GM12878 (cell line): ENCODE results near the gene KIF21B. TPM values are rescaled to one million over a fixed set of nuclear protein-coding genes. Genes with fewer than 3 reads are reported as not detected.

Experiments
- ATAC-seq: fragments of 200-7000 bp; cut with Tn5 transposase; 3 replicates; pipeline ENCODE4 v1.9.1; 2020; ENCODE audit warnings: mild to moderate bottlenecking, moderate library complexity
- BruUV-seq: library from RNA; stranded (reverse); fragments of 400-500 nt; replicated peaks from 2 replicates; lab custom pipeline; 2021; lab: Mats Ljungman, UMichigan
- CTCF ChIA-PET: fragments of 300-600 bp; sonication (Branson Sonifier 250); formaldehyde crosslinking; extraction: SDS; loops from one replicate; lab custom pipeline; 2021; ENCODE audit warnings: inconsistent platforms; lab: Yijun Ruan, JAX
- POLR2A ChIA-PET: fragments of 350-600 bp; formaldehyde crosslinking; extraction: SDS; loops from one replicate; lab custom pipeline; 2021; ENCODE audit warnings: inconsistent platforms; lab: Charles Lee
- RAD21 ChIA-PET: fragments of 300-600 bp; sonication (Branson Sonifier 250); formaldehyde crosslinking; loops from one replicate; lab custom pipeline; 2023; ENCODE audit warnings: antibody characterized with exemption; ENCODE audit not compliant: unreplicated experiment; lab: Charles Lee
- SMC1A ChIA-PET: fragments of 300-600 bp; sonication (Branson Sonifier 250); formaldehyde crosslinking; loops from one replicate; lab custom pipeline; 2023; ENCODE audit not compliant: unreplicated experiment, uncharacterized antibody; lab: Charles Lee
- DNase-seq: peaks from one replicate; pipeline ENCODE4 v3.0.0-alpha.2; 2011; ENCODE audit warnings: low read depth, low spot score
- FAIRE-seq: peaks from 3 replicates; lab custom pipeline; 2011; peaks lifted over from hg19 to GRCh38; lab: Jason Lieb, UNC
- H2AFZ ChIP-seq: 2 replicates; pipeline ENCODE4 v1.6.0; 2011; ENCODE audit warnings: low read depth, low read length, control low read depth; ENCODE audit not compliant: control insufficient read depth
- H3K27ac ChIP-seq: 2 replicates; pipeline ENCODE4 v1.5.1; 2011; ENCODE audit warnings: control low read depth; ENCODE audit not compliant: control insufficient read depth, insufficient read depth
- H3K27me3 ChIP-seq, 2 experiments: replicated peaks in 1 of 2; 2 replicates each; pipeline versions ENCODE4 v1.6.0 to v1.6.1; 2011; ENCODE audit warnings: low read length in 1 of 2; ENCODE audit not compliant: control insufficient read depth in 2 of 2, insufficient read depth in 2 of 2
- H3K36me3 ChIP-seq, 2 experiments: 2 replicates each; pipeline ENCODE4 v1.5.1; 2011; ENCODE audit warnings: low read length in 1 of 2; ENCODE audit not compliant: control insufficient read depth in 2 of 2, insufficient read depth in 2 of 2
- H3K4me1 ChIP-seq: 2 replicates; pipeline ENCODE4 v1.6.1; 2011; ENCODE audit warnings: mild to moderate bottlenecking, low read length, moderate library complexity, mixed read lengths; ENCODE audit not compliant: control insufficient read depth, insufficient read depth
- H3K4me2 ChIP-seq: 2 replicates; pipeline ENCODE4 v1.6.0; 2011; ENCODE audit warnings: control low read depth; ENCODE audit not compliant: control insufficient read depth, insufficient read depth
- H3K4me3 ChIP-seq: fragments of 200-600 bp; sonication (generic); 2 replicates; pipeline ENCODE4 v1.5.1; 2016
- H3K79me2 ChIP-seq: 2 replicates; pipeline ENCODE4 v1.6.0; 2011; ENCODE audit warnings: low read length; ENCODE audit not compliant: control insufficient read depth, insufficient read depth
- H3K9ac ChIP-seq: 2 replicates; pipeline ENCODE4 v1.8.0; 2011; ENCODE audit warnings: low read length, control low read depth, mixed read lengths; ENCODE audit not compliant: control insufficient read depth, insufficient read depth
- H3K9me3 ChIP-seq: replicated peaks from 3 replicates; pipeline ENCODE4 v1.5.1; 2011; ENCODE audit warnings: mild to moderate bottlenecking, low read length; ENCODE audit not compliant: control insufficient read depth, insufficient read depth
- H4K20me1 ChIP-seq: 2 replicates; pipeline ENCODE4 v1.6.0; 2011; ENCODE audit not compliant: control insufficient read depth, insufficient read depth
- ASH2L ChIP-seq: fragments of 300-600, 200-600 bp; sonication (generic); IDR thresholded peaks from 2 replicates; pipeline ENCODE4 v1.6.1; 2017; ENCODE audit warnings: low read depth, mild to moderate bottlenecking, borderline replicate concordance
- MYB ChIP-seq: fragments of 150-350 bp; IDR thresholded peaks from 2 replicates; pipeline ENCODE4 v1.6.1; 2014; ENCODE audit warnings: mild to moderate bottlenecking, low read depth, low read length, borderline replicate concordance
- PAX8 ChIP-seq: fragments of 450-650 bp; IDR thresholded peaks from 2 replicates; pipeline ENCODE4 v1.6.1; 2017; ENCODE audit warnings: mild to moderate bottlenecking, moderate library complexity
- TCF3 ChIP-seq: IDR thresholded peaks from 2 replicates; pipeline ENCODE4 v1.6.1; 2012; ENCODE audit warnings: low read depth, mild to moderate bottlenecking, low read length, borderline replicate concordance; ENCODE audit not compliant: insufficient read depth
- ZNF592 ChIP-seq: fragments of 450-650 bp; IDR thresholded peaks from 2 replicates; pipeline ENCODE4 v1.6.1; 2017; ENCODE audit warnings: mild to moderate bottlenecking, moderate library complexity
- WGBS: methylation state at CpG from one replicate; pipeline ENCODE4 v1.1.6; 2016; ENCODE audit warnings: low lambda C conversion rate; ENCODE audit not compliant: insufficient replicate concordance, insufficient coverage; ENCODE audit errors: missing lambda C conversion rate; 5-methylcytosine and 5-hydroxymethylcytosine counted together
- in situ Hi-C: fragments of 300-500 bp; cut with MboI; formaldehyde crosslinking; loops from 9 replicates; pipeline ENCODE4 v1.14.3; 2018; ENCODE audit warnings: mixed read lengths
- intact Hi-C: fragments of 100-400 bp; cut with micrococcal nuclease; formaldehyde crosslinking; loops from one replicate; pipeline ENCODE4 v1.14.2; 2022; ENCODE audit not compliant: unreplicated experiment
- polyA plus RNA-seq, 11 experiments: library from polyadenylated mRNA; depleted of rRNA in 4 of 11; unstranded in 6 of 11; stranded (reverse) in 5 of 11; fragments of >200 nt; fragmentation: Nextera tagmentation in 4 of 11; fragmentation: Illumina TruSeq in 1 of 11; extraction: Ambion mirVana in 4 of 11; extraction: Trizol in 1 of 11; gene quantifications; 1 replicate in 1 of 11; 2 replicates in 10 of 11; pipeline versions ENCODE4 v1.2.1 to v1.2.3, GENCODE V29; 2011 to 2016; ENCODE audit warnings: inconsistent platforms in 2 of 11, missing spikeins in 2 of 11, low read depth in 1 of 11
- total RNA-seq, 4 experiments: library from RNA; depleted of rRNA in 3 of 4; stranded (reverse); fragments of >200 nt in 3 of 4; fragmentation: Illumina TruSeq in 1 of 4; extraction: Trizol in 1 of 4; gene quantifications; 2 replicates each; pipeline versions ENCODE4 v1.2.1 to v1.2.3, GENCODE V29; 2013 to 2021

The KIF21B gene
- total and polyA plus RNA-seq, 10 of the 15 experiments (the other 5 are each of a cell fraction or from before 2014, with no cell fraction given) = 2.3 to 47.7 (median 12.6) TPM

GRCh38 chr1:201008666-201009360, 14.7 kb downstream of the KIF21B start:
- ATAC-seq (no peak), FAIRE-seq (no peak), DNase-seq (no peak)
- H3K9me3 ChIP-seq = no peaks in the 10 kb centered on the region
- no peaks in the 10 kb centered on the region for H3K27me3 ChIP-seq
- ChIA-PET POLR2A (interaction anchor here (0.6 to 1.6 kb wide), 3 partner anchors 9 to 845 kb away, joined by 3 to 4 read pairs (median 3); no protein-coding TSS in a partner anchor), CTCF (interaction anchor here (1.1 to 1.5 kb wide), 3 partner anchors 14 to 30 kb away, joined by 3 read pairs; no protein-coding TSS in a partner anchor), SMC1A (interaction anchor here (2.6 kb wide), 1 partner anchor 34 kb away, joined by 7 read pairs; no protein-coding TSS in a partner anchor), RAD21 (no interaction called here)
- TF ChIP-seq ASH2L (no peak), MYB (no peak), ZNF592 (no peak), PAX8 (no peak), TCF3 (no peak)
- in situ Hi-C loops (no loop called here), intact Hi-C loops (no loop called here)
- H3K36me3 ChIP-seq = peaks cover 2 to 33% of the 10 kb centered on the region in 2 experiments; a peak in 3 of 4 replicates
- no peak overlapping the region for H3K4me3 ChIP-seq
- whole genome bisulfite sequencing = 91% methylated on average over 18 of the region's 22 CpGs
- H3K4me2 ChIP-seq = no peak overlapping the region
- BruUV-seq = no TSS peak
- H2AFZ ChIP-seq = no peak overlapping the region
- H3K79me2 ChIP-seq = no peaks in the 10 kb centered on the region
- no peak overlapping the region for H3K27ac ChIP-seq
- no peak overlapping the region for H3K9ac ChIP-seq
- H3K4me1 ChIP-seq = no peaks in the 10 kb centered on the region
- H4K20me1 ChIP-seq = no peaks in the 10 kb centered on the region
